B cell (primary cell): ENCODE results near the gene C20orf144. TPM values are rescaled to one million over a fixed set of nuclear protein-coding genes. Genes with fewer than 3 reads are reported as not detected.

Experiments used
- ATAC-seq: fragments of 200-7000 bp; cut with Tn5 transposase; one replicate; pipeline ENCODE4 v1.10.0; 2021; ENCODE audit warnings: low read depth, mild to moderate bottlenecking, moderate number of reproducible peaks, moderate library complexity
- CTCF ChIA-PET: fragments of 350-600 bp; sonication (Branson Sonifier 250); formaldehyde crosslinking; loops from one replicate; lab custom pipeline; 2021; ENCODE audit warnings: antibody characterized with exemption, inconsistent platforms; lab: Charles Lee
- POLR2A ChIA-PET: fragments of 350-600 bp; sonication (Branson Sonifier 250); formaldehyde crosslinking; loops from one replicate; lab custom pipeline; 2021; ENCODE audit warnings: antibody characterized with exemption; lab: Charles Lee
- DNase-seq: peaks from one replicate; pipeline ENCODE4 v3.0.0; 2013
- H2AFZ ChIP-seq: 2 replicates; pipeline ENCODE4 v1.6.1; 2012; ENCODE audit warnings: mild to moderate bottlenecking, low read depth, low read length; ENCODE audit not compliant: insufficient read depth, poor library complexity, severe bottlenecking
- H3K27ac ChIP-seq, 2 donors: 1 replicate in 1 of 2; 2 replicates in 1 of 2; pipeline ENCODE4 v1.5.1; 2012 to 2013; ENCODE audit warnings: low read length in 2 of 2, mild to moderate bottlenecking in 2 of 2, moderate library complexity in 1 of 2
- H3K27me3 ChIP-seq, 4 experiments: fragments of 200-600 bp in 1 of 4; sonication (generic) in 1 of 4; replicated peaks in 1 of 4; 1 replicate in 2 of 4; 2 replicates in 2 of 4; pipeline versions ENCODE4 v1.6.1 to v1.7.0; 2013 to 2016; ENCODE audit warnings: low read length in 3 of 4, mild to moderate bottlenecking in 2 of 4, mixed read lengths in 1 of 4, moderate library complexity in 1 of 4; ENCODE audit not compliant: insufficient read depth in 4 of 4, control insufficient read depth in 3 of 4; ENCODE audit errors: control extremely low read depth in 1 of 4
- H3K36me3 ChIP-seq, 2 experiments: replicated peaks in 1 of 2; 1 replicate in 1 of 2; 2 replicates in 1 of 2; pipeline versions ENCODE4 v1.6.1 to v1.7.1; 2013; ENCODE audit warnings: low read length in 1 of 2; ENCODE audit not compliant: insufficient read depth in 2 of 2, control insufficient read depth in 1 of 2; ENCODE audit errors: control extremely low read depth in 1 of 2, extremely low read depth in 1 of 2
- H3K4me1 ChIP-seq, 2 donors: fragments of 200-600 bp in 1 of 2; sonication (generic) in 1 of 2; 1 replicate in 1 of 2; 2 replicates in 1 of 2; pipeline versions ENCODE4 v1.5.1 to v1.6.1; 2013 to 2017; ENCODE audit warnings: low read length in 2 of 2; ENCODE audit not compliant: control insufficient read depth in 2 of 2, insufficient read depth in 2 of 2
- H3K4me2 ChIP-seq: replicated peaks from 2 replicates; pipeline ENCODE3; 2012; ENCODE audit warnings: mild to moderate bottlenecking, low read depth, low read length; ENCODE audit not compliant: poor library complexity, severe bottlenecking
- H3K4me3 ChIP-seq, 5 experiments: fragments of 200-600 bp in 1 of 5; sonication (generic) in 1 of 5; 1 replicate in 3 of 5; 2 replicates in 2 of 5; pipeline versions ENCODE4 v1.5.1 to v1.7.0; 2011 to 2016; ENCODE audit warnings: low read length in 4 of 5, mild to moderate bottlenecking in 4 of 5, low read depth in 2 of 5, control low read depth in 1 of 5, moderate library complexity in 1 of 5; ENCODE audit not compliant: insufficient read depth in 1 of 5; ENCODE audit errors: control extremely low read depth in 1 of 5, extremely low read depth in 1 of 5
- H3K79me2 ChIP-seq: fragments of 200-600 bp; sonication (generic); one replicate; pipeline ENCODE4 v1.6.0; 2016; ENCODE audit warnings: low read length; ENCODE audit not compliant: control insufficient read depth, insufficient read depth
- H3K9ac ChIP-seq: fragments of 200-600 bp; sonication (generic); 2 replicates; pipeline ENCODE4 v1.6.1; 2017; ENCODE audit warnings: mild to moderate bottlenecking, low read length, moderate library complexity
- H3K9me3 ChIP-seq, 3 donors: one replicate each; pipeline versions ENCODE4 v1.6.1 to v1.7.1; 2013; ENCODE audit warnings: low read length in 2 of 3; ENCODE audit not compliant: control insufficient read depth in 2 of 3, insufficient read depth in 1 of 3; ENCODE audit errors: control extremely low read depth in 1 of 3
- H4K20me1 ChIP-seq: 2 replicates; pipeline ENCODE4 v1.6.0; 2012; ENCODE audit warnings: mild to moderate bottlenecking, low read length; ENCODE audit not compliant: insufficient read depth, control insufficient read depth, poor library complexity, severe bottlenecking
- H3K27ac Mint-ChIP-seq: one replicate; pipeline ENCODE4 v1.8.0; 2021; ENCODE audit warnings: mixed read lengths
- H3K27me3 Mint-ChIP-seq: one replicate; pipeline ENCODE4 v1.8.0; 2021; ENCODE audit warnings: mixed read lengths
- H3K4me1 Mint-ChIP-seq: one replicate; pipeline ENCODE4 v1.8.0; 2021; ENCODE audit warnings: mixed read lengths
- H3K4me3 Mint-ChIP-seq: one replicate; pipeline ENCODE4 v1.8.0; 2021; ENCODE audit warnings: mixed read lengths
- H3K9me3 Mint-ChIP-seq: one replicate; pipeline ENCODE4 v1.8.0; 2022; ENCODE audit warnings: mixed read lengths; ENCODE audit not compliant: insufficient read depth
- CTCF ChIP-seq: fragments of 200-600 bp; IDR thresholded peaks from one replicate; pipeline ENCODE4 v1.8.0; 2022; ENCODE audit warnings: antibody characterized with exemption, mild to moderate bottlenecking
- EZH2 ChIP-seq: IDR thresholded peaks from 2 replicates; pipeline ENCODE4 v1.6.1; 2012; ENCODE audit warnings: borderline replicate concordance, low read depth, mild to moderate bottlenecking, moderate library complexity, low read length; ENCODE audit not compliant: insufficient read depth, poor library complexity, severe bottlenecking
- WGBS: methylation state at CpG from one replicate; pipeline ENCODE4 v1.1.5; 2013; ENCODE audit warnings: missing lambda C conversion rate; ENCODE audit not compliant: insufficient coverage; 5-methylcytosine and 5-hydroxymethylcytosine counted together
- intact Hi-C: fragments of 100-400 bp; cut with micrococcal nuclease; formaldehyde crosslinking; loops from one replicate; pipeline ENCODE4 v1.10.0; 2022
- polyA plus RNA-seq: library from polyadenylated mRNA; depleted of rRNA; stranded (reverse); fragments of >200 nt; gene quantifications from 2 replicates; pipeline ENCODE4 v1.2.3, GENCODE V29; 2012
- total RNA-seq, 2 donors: library from RNA; stranded (reverse); fragments of 120-200 nt in 1 of 2; gene quantifications; 1 replicate in 1 of 2; 2 replicates in 1 of 2; pipeline versions ENCODE4 v1.2.3 to v1.2.4, GENCODE V29; 2013 to 2022

The C20orf144 gene
- total and polyA plus RNA-seq, 2 donors (not counting 1 experiment from before 2014, with no cell fraction given), result 0.27 to 0.44 TPM

- peaks cover 7 to 8% of the 10 kb centered on the region in 2 donors for H3K4me1 ChIP-seq
- H3K9ac ChIP-seq, result no peak overlapping the region
- peaks cover 1 to 30% of the 10 kb centered on the region in 2 experiments for H3K36me3 ChIP-seq
- ATAC-seq (no peak), DNase-seq (no peak)
- H3K4me1 Mint-ChIP-seq, result peaks cover 18% of the 10 kb centered on the region
- intact Hi-C loops, result no loop called here
- no peaks in the 10 kb centered on the region for H4K20me1 ChIP-seq
- H3K79me2 ChIP-seq, result peaks cover 3% of the 10 kb centered on the region
- H2AFZ ChIP-seq, result no peak overlapping the region
- peaks cover 0 to 4% (median 0%) of the 10 kb centered on the region in 3 donors for H3K9me3 ChIP-seq
- H3K4me2 ChIP-seq, result no peak overlapping the region
- TF ChIP-seq CTCF (no peak), EZH2 (no peak)
- H3K27me3 Mint-ChIP-seq, result no peaks in the 10 kb centered on the region
- H3K27me3 ChIP-seq, result no peaks in the 10 kb centered on the region
- no peak overlapping the region for H3K4me3 Mint-ChIP-seq
- no peak overlapping the region for H3K27ac ChIP-seq
- ChIA-PET CTCF (no interaction called here), POLR2A (no interaction called here)
- no peak overlapping the region for H3K27ac Mint-ChIP-seq
- no peak overlapping the region for H3K4me3 ChIP-seq
- WGBS, result 96% methylated on average over 8 of the region's 10 CpGs
- H3K9me3 Mint-ChIP-seq, result no peaks in the 10 kb centered on the region
Measured at GRCh38 chr20:33622705-33623365, 39.3 kb upstream of the C20orf144 start.

GRCh38 chr20:33624399-33624798 is 37.7 kb upstream of the C20orf144 start:
- no peaks in the 10 kb centered on the region for H3K27me3 ChIP-seq
- H3K4me2 ChIP-seq, result peak overlapping the region; percentile 27
- 50% methylated on average over 1 of the region's 3 CpGs for WGBS
- peaks cover 1 to 30% of the 10 kb centered on the region in 2 experiments for H3K36me3 ChIP-seq
- no peak overlapping the region for H2AFZ ChIP-seq
- H3K79me2 ChIP-seq, result peaks cover 3% of the 10 kb centered on the region
- peak overlapping the region; percentile 15 to 56 for H3K27ac ChIP-seq
- DNase-seq, result no peak
- peaks cover 18% of the 10 kb centered on the region for H3K4me1 Mint-ChIP-seq
- TF ChIP-seq CTCF, result no peak
- TF ChIP-seq EZH2, result no peak
- no peak for ATAC-seq
- intact Hi-C loops, result no loop called here
- peak overlapping the region; percentile 3 for H3K27ac Mint-ChIP-seq
- ChIA-PET CTCF (interaction anchor here (0.7 kb wide), 1 partner anchor 167 kb away, joined by 4 read pairs; no protein-coding TSS in a partner anchor), POLR2A (interaction anchor here (0.7 kb wide), 1 partner anchor 1087 kb away, joined by 4 read pairs; no protein-coding TSS in a partner anchor)
- H3K9ac ChIP-seq, result no peak overlapping the region
- peaks cover 0 to 4% (median 0%) of the 10 kb centered on the region in 3 donors for H3K9me3 ChIP-seq
- H3K4me1 ChIP-seq, result peaks cover 7 to 8% of the 10 kb centered on the region in 2 donors
- H3K4me3 Mint-ChIP-seq, result peak overlapping the region; percentile 3
- H3K9me3 Mint-ChIP-seq, result no peaks in the 10 kb centered on the region
- no peaks in the 10 kb centered on the region for H4K20me1 ChIP-seq
- no peak overlapping the region for H3K4me3 ChIP-seq
- H3K27me3 Mint-ChIP-seq, result no peaks in the 10 kb centered on the region
